Spleen (tissue), 11 donors: ENCODE data around the gene NUBP2. TPM values are rescaled to one million over a fixed set of nuclear protein-coding genes. Genes with fewer than 3 reads are reported as not detected.

Source experiments
- DNase-seq: peaks from one replicate; pipeline ENCODE4 v3.0.0-alpha.2; 2020
- H3K27ac ChIP-seq, 8 donors: fragments of 200-600 bp; sonication (generic) in 7 of 8; 1 replicate in 4 of 8; 2 replicates in 4 of 8; pipeline versions ENCODE4 v1.5.0 to v1.8.0; 2016 to 2021; ENCODE audit warnings: inconsistent platforms in 4 of 8, mild to moderate bottlenecking in 4 of 8, moderate library complexity in 1 of 8
- H3K27me3 ChIP-seq, 7 donors: fragments of 200-600 bp; sonication (generic) in 6 of 7; replicated peaks in 1 of 7; 1 replicate in 4 of 7; 2 replicates in 3 of 7; pipeline versions ENCODE4 v1.5.0 to v1.8.0; 2016 to 2021; ENCODE audit warnings: inconsistent platforms in 3 of 7, mild to moderate bottlenecking in 1 of 7
- H3K36me3 ChIP-seq, 6 donors: fragments of 200-600 bp; sonication (generic) in 5 of 6; 1 replicate in 4 of 6; 2 replicates in 2 of 6; pipeline versions ENCODE4 v1.5.0 to v1.8.0; 2016 to 2021; ENCODE audit warnings: inconsistent platforms in 2 of 6
- H3K4me1 ChIP-seq, 6 donors: fragments of 200-600 bp; sonication (generic) in 5 of 6; 1 replicate in 3 of 6; 2 replicates in 3 of 6; pipeline versions ENCODE4 v1.5.0 to v1.8.0; 2016 to 2021; ENCODE audit warnings: inconsistent platforms in 3 of 6
- H3K4me3 ChIP-seq, 8 donors: fragments of 200-600 bp; sonication (generic) in 7 of 8; 1 replicate in 4 of 8; 2 replicates in 4 of 8; pipeline versions ENCODE4 v1.5.0 to v1.8.0; 2016 to 2021; ENCODE audit warnings: inconsistent platforms in 4 of 8, mild to moderate bottlenecking in 4 of 8, moderate library complexity in 2 of 8
- H3K9me3 ChIP-seq, 8 donors: fragments of 200-600 bp; sonication (generic) in 7 of 8; 1 replicate in 4 of 8; 2 replicates in 4 of 8; pipeline versions ENCODE4 v1.5.0 to v1.8.0; 2016 to 2021; ENCODE audit warnings: inconsistent platforms in 4 of 8
- POLR2A ChIP-seq, 3 donors: fragments of 450-650 bp; IDR thresholded peaks; one replicate each; pipeline ENCODE4 v1.5.1; 2017; ENCODE audit warnings: antibody characterized with exemption in 3 of 3, mild to moderate bottlenecking in 1 of 3
- POLR2AphosphoS5 ChIP-seq, 3 donors: sonication (generic); formaldehyde crosslinking; IDR thresholded peaks; one replicate each; pipeline ENCODE4 v1.5.1; 2017; ENCODE audit warnings: antibody characterized with exemption in 3 of 3
- WGBS, 5 donors: extraction: QIAGEN DNeasy Blood & Tissue Kit in 3 of 5; methylation state at CpG; one replicate each; pipeline versions ENCODE4 v1.1.5 to v1.1.7; 2013 to 2018; 5-methylcytosine and 5-hydroxymethylcytosine counted together
- intact Hi-C: fragments of 100-400 bp; cut with DNase I; formaldehyde crosslinking; loops from one replicate; pipeline ENCODE4 v1.15.0; 2023; ENCODE audit warnings: low total_unique reads
- polyA plus RNA-seq, 3 donors: library from polyadenylated mRNA; stranded (reverse); fragments of 200-250 nt; gene quantifications; one replicate each; pipeline ENCODE4 v1.2.1, GENCODE V29; 2013
- total RNA-seq, 7 donors: library from RNA; depleted of rRNA in 3 of 7; stranded (reverse); fragments of >200 nt in 3 of 7; fragmentation: NEBNext Ultra II Directional in 4 of 7; extraction: Animal tissue kit (Norgen Biotek cat#: 25700) in 4 of 7; gene quantifications; one replicate each; pipeline versions ENCODE4 v1.1.0 to v1.2.1, GENCODE V29; 2016 to 2021
- TF ChIP-seq, protein P1 (sequence below), 11 experiments: fragments of 200-600 bp in 7 of 11; fragments of 450-650 bp in 4 of 11; sonication (generic) in 4 of 11; IDR thresholded peaks in 8 of 11; conservative IDR thresholded peaks in 3 of 11; 1 replicate in 7 of 11; 2 replicates in 4 of 11; pipeline versions ENCODE4 v1.4.0 to v1.8.0; 2016 to 2021; ENCODE audit warnings: antibody characterized with exemption in 11 of 11, inconsistent platforms in 4 of 11, mild to moderate bottlenecking in 1 of 11
- donor health status: healthy with polysubstance abuse.
- donor health status: DM: no; HTN: no; CAD: no; lungs with moderate emphysema.
- donor health status: DM: no; HTN: no; CAD: no.
- donor health status: Bipolar disorder and iron deficiency.
- donor health status: healthy.
- donor health status: DM: no; HTN: no; CAD: no.
- donor health status: DM: yes; HTN: yes; CAD: no.

NUBP2 gene
- total and polyA plus RNA-seq, 10 donors: 37.5 to 103 (median 57.3) TPM

DNA sequence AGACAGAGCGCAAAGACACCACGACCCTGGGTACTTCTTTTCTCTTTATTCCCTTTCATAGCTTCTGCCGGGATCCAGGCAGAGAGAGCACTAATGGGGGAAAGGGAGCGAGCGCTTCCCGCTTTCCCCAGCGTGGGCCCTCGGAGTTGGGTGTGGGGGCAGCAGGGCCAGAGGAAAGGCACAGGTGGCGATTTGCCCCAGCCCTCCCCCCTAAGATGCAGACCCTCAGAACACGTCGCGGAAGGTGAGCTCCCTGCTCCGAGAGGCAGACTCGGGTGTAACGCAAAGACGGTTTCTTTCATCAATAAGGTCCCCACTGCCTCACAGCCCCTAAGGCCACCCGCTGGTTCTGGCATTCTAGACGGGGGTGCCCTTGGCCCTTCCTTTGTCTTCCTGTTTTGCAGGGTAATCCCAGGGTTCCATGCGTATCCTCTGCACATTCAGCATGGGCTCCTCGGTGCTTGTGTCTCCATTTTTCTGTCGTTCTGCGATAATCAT is 10.8 kb upstream of the NUBP2 start:
- Histone ChIP-seq H3K27me3 (no peaks in the 10 kb centered on the region), H3K4me1 (peaks cover 23 to 74% (median 43%) of the 10 kb centered on the region in 6 donors), H3K27ac (peak overlapping the region; percentile 89 to 97 (median 96)), H3K9me3 (no peaks in the 10 kb centered on the region), H3K4me3 (peak overlapping the region; percentile 96 to 100 (median 99)), H3K36me3 (peaks cover 0 to 53% (median 40%) of the 10 kb centered on the region in 6 donors)
- intact Hi-C loops: no loop called here
- DNase-seq: no peak
- TF ChIP-seq POLR2A (IDR thresholded peaks at IDR 0.05): no peak
- TF ChIP-seq, protein P1, sequence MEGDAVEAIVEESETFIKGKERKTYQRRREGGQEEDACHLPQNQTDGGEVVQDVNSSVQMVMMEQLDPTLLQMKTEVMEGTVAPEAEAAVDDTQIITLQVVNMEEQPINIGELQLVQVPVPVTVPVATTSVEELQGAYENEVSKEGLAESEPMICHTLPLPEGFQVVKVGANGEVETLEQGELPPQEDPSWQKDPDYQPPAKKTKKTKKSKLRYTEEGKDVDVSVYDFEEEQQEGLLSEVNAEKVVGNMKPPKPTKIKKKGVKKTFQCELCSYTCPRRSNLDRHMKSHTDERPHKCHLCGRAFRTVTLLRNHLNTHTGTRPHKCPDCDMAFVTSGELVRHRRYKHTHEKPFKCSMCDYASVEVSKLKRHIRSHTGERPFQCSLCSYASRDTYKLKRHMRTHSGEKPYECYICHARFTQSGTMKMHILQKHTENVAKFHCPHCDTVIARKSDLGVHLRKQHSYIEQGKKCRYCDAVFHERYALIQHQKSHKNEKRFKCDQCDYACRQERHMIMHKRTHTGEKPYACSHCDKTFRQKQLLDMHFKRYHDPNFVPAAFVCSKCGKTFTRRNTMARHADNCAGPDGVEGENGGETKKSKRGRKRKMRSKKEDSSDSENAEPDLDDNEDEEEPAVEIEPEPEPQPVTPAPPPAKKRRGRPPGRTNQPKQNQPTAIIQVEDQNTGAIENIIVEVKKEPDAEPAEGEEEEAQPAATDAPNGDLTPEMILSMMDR (IDR thresholded peaks at IDR 0.05 in 8 of 11, conservative IDR thresholded peaks at IDR 0.05 in 3 of 11): no peak
- TF ChIP-seq POLR2AphosphoS5 (IDR thresholded peaks at IDR 0.05): no peak
- 17 to 28% (median 20%) methylated on average over 19 to 22 of the region's 22 CpGs for WGBS, 5 donors

DNA sequence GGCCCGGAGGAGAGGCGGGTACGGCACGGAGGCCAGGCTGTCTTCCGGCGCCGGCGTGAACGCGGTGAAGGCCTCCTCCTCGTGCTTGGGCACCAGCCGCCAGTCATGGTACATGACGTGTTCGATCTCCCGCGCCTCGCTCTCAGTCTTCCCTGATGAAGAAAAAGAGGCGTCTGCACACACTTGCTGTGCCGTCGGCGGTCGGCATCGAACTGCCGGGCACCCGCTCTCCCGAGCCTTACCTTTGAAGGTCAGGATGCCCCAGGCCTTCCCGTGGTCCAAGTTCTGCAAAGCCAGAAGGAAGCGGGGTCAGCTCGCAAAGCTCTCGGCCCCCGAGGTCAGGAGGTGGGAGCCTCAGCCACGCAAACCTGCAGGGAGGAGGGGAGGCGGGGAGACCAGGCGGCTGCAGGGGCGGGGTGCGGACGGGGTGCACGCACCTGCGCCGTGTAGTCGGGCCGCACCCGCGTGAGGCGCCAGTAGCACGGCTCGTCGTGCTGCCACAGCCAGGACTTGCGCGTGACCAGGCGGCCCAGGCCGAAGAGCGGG is 10.3 kb upstream of the NUBP2 start, which contains the start of gene EME2:
Gene EME2, plus strand, starts transcription at position 449 of the 546 bp plus-strand sequence. CDS start 418 bp downstream, outside the sequence.
- Histone ChIP-seq H3K9me3 (no peaks in the 10 kb centered on the region), H3K27me3 (no peaks in the 10 kb centered on the region), H3K36me3 (peaks cover 0 to 53% (median 40%) of the 10 kb centered on the region in 6 donors), H3K4me3 (peak within 1 kb of the TSS; percentile 96 to 100 (median 99)), H3K27ac (peak within 1 kb of the TSS; percentile 89 to 97 (median 96)), H3K4me1 (peaks cover 23 to 79% (median 43%) of the 10 kb centered on the region in 6 donors)
- 0 to 1% (median 1%) methylated on average over 26 to 53 of the region's 53 CpGs for WGBS, 5 donors
- intact Hi-C loops: no loop called here
- no peak for DNase-seq
- TF ChIP-seq POLR2AphosphoS5 (IDR thresholded peaks at IDR 0.05) (no peak), POLR2A (IDR thresholded peaks at IDR 0.05) (no peak)
- TF ChIP-seq, protein P1 (IDR thresholded peaks at IDR 0.05 in 8 of 11, conservative IDR thresholded peaks at IDR 0.05 in 3 of 11): no peak

DNA sequence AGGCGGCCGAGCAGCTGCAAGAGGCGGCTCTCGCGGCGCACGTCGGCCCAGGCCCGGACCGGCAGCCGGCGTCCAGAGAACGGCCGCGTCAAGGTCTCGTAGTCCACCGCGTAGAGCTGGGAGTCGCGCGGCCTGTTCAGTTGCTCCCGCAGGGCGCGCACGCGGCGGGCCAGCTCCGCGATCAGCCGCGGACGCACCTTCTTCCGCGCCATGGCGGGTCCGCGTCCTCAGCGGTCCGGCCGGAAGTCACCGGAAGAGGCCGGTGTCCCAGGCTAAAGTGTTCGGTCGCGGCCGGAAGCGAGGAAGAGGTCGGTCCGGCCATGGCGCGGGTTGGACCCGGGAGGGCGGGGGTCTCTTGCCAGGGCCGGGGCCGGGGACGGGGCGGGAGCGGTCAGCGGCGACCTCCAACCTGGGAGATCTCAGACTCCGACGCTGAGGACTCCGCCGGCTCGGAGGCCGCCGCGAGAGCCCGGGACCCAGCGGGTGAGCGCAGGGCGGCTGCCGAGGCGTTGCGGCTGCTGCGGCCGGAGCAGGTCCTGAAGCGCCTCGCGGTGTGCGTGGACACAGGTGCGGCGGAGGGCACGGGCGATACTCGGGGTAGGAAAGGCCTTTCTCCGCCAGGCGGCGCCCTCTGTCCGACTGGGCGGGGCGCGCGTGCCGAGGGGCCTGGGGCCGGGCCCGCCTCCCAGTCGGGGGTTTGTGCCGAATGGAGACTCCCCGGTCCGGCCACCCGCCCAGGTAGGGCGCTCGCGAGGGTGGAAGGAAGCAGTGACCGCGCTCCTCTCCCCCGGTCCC is 9.7 kb upstream of the NUBP2 start, which contains the start of gene MRPS34:
Gene MRPS34, minus strand, starts transcription at position 227 of the 795 bp plus-strand sequence. Its CDS starts 15 bp downstream, at position 212.
- WGBS, 5 donors: 0 to 1% (median 0%) methylated on average over 1 to 108 of the region's 108 CpGs
- intact Hi-C loops: no loop called here
- H3K9me3 ChIP-seq: no peaks in the 10 kb centered on the region
- H3K27me3 ChIP-seq: no peaks in the 10 kb centered on the region
- H3K4me3 ChIP-seq: peak within 1 kb of the TSS; percentile 96 to 100 (median 99)
- peaks cover 23 to 86% (median 43%) of the 10 kb centered on the region in 6 donors for H3K4me1 ChIP-seq
- peak; percentile 95 for DNase-seq
- TF ChIP-seq, protein P1 (IDR thresholded peaks at IDR 0.05 in 8 of 11, conservative IDR thresholded peaks at IDR 0.05 in 3 of 11): peak; percentile 54 to 92 (median 80)
- TF ChIP-seq POLR2A (IDR thresholded peaks at IDR 0.05) (peak; percentile 18 to 92 (median 29)), POLR2AphosphoS5 (IDR thresholded peaks at IDR 0.05) (peak; percentile 93 to 95 (median 95))
- H3K27ac ChIP-seq: peak within 1 kb of the TSS; percentile 89 to 97 (median 96)
- peaks cover 0 to 53% (median 40%) of the 10 kb centered on the region in 6 donors for H3K36me3 ChIP-seq
